DMS53 (cell line): ENCODE measurements around the gene HMHB1.
A peak's percentile ranks its signal among the peaks of the same experiment; 100 is the strongest.
"Not testable (repeated sequence)": the region's sequence is repeated elsewhere in the genome, so short reads cannot be mapped to it uniquely, and the experiment has no call there.

Experiments
- DNase-seq: peaks from one replicate; lab custom pipeline; 2025; lab: John Stamatoyannopoulos, UW

HMHB1 gene

GRCh38 chr5:143801252-143801939 lies 10.6 kb upstream of the HMHB1 start:
- no peak for DNase-seq

- DNase-seq: no peak
Observed at GRCh38 chr5:143805861-143806260, 6.1 kb upstream of the HMHB1 start.

GRCh38 chr5:143806579-143806978 lies 5.4 kb upstream of the HMHB1 start:
- DNase-seq: peak; percentile 24

- no peak for DNase-seq
Observed at GRCh38 chr5:143807401-143807800, 4.6 kb upstream of the HMHB1 start.

- not testable (repeated sequence) for DNase-seq
Observed at GRCh38 chr5:143816370-143816769, 4.4 kb downstream of the HMHB1 start.

GRCh38 chr5:143819716-143820115 lies 7.8 kb downstream of the HMHB1 start:
- peak; percentile 10 for DNase-seq

- DNase-seq: peak; percentile 25
Observed at GRCh38 chr5:143820451-143820850, 8.5 kb downstream of the HMHB1 start.

GRCh38 chr5:143824851-143825720 lies 13.1 kb downstream of the HMHB1 start:
- DNase-seq: peak; percentile 91

- peak; percentile 96 for DNase-seq
Observed at GRCh38 chr5:143826951-143827444, 15.0 kb downstream of the HMHB1 start.

- peak; percentile 32 for DNase-seq
Observed at GRCh38 chr5:143828710-143829109, 16.7 kb downstream of the HMHB1 start.

- no peak for DNase-seq
Observed at GRCh38 chr5:143833177-143833576, 21.2 kb downstream of the HMHB1 start.

GRCh38 chr5:143835251-143835650 lies 23.3 kb downstream of the HMHB1 start:
- no peak for DNase-seq

GRCh38 chr5:143836161-143836725 lies 24.3 kb downstream of the HMHB1 start:
- no peak for DNase-seq

GRCh38 chr5:143837306-143837848 lies 25.4 kb downstream of the HMHB1 start:
- DNase-seq: peak; percentile 88

GRCh38 chr5:143841446-143841845 lies 29.5 kb downstream of the HMHB1 start:
- DNase-seq: no peak

GRCh38 chr5:143842920-143843319 lies 31.0 kb downstream of the HMHB1 start:
- DNase-seq: peak; percentile 14

- peak; percentile 7 for DNase-seq
Observed at GRCh38 chr5:143843461-143843860, 31.5 kb downstream of the HMHB1 start.

GRCh38 chr5:143850050-143850683 lies 38.2 kb downstream of the HMHB1 start:
- peak; percentile 18 for DNase-seq

GRCh38 chr5:143851383-143851782 lies 39.4 kb downstream of the HMHB1 start:
- no peak for DNase-seq

GRCh38 chr5:143860211-143860610 lies 48.2 kb downstream of the HMHB1 start:
- peak; percentile 62 for DNase-seq

- DNase-seq: no peak
Observed at GRCh38 chr5:143862271-143862670, 50.3 kb downstream of the HMHB1 start.
